Transverse colon (tissue), 1 donor: ENCODE data around the gene TCOF1.

Experiments
- EP300 ChIP-seq: sonication (generic); formaldehyde crosslinking; IDR thresholded peaks from one replicate; pipeline ENCODE4 v1.6.1; 2017; ENCODE audit warnings: antibody characterized with exemption, low read depth
- POLR2A ChIP-seq: fragments of 450-650 bp; IDR thresholded peaks from one replicate; pipeline ENCODE4 v1.6.1; 2016; ENCODE audit warnings: antibody characterized with exemption, mild to moderate bottlenecking, moderate library complexity

DNA sequence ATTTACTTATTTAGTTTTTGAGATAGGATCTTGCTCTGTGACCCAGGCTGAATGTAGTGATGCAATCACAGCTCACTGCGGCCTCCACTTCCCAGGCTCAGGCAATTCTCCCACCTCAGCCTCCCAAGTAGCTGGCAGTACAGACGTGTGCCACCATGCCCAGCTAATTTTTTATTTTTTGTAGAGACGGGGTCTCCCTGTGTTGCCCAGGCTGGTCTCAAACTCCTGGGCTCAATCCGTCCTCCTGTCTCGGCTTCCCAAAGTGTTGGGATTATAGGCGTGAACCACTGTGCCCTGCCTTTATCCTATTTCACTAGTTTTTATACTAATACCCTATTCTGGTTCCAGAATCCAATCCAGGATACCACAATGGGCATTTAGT lies 85.2 kb downstream of the TCOF1 start:
- peak; percentile 11 for TF ChIP-seq POLR2A
- TF ChIP-seq EP300: no peak
